PFSK-1 (cell line): ENCODE data around the gene SEC14L1.

Experiments used
- FOXP2 ChIP-seq: optimal IDR thresholded peaks from 2 replicates; pipeline ENCODE3; 2011; ENCODE audit warnings: borderline replicate concordance, control low read depth, inconsistent platforms; ENCODE audit not compliant: insufficient read depth; ENCODE audit errors: extremely low read length, extremely low read depth
- POLR2AphosphoS5 ChIP-seq: IDR thresholded peaks from 2 replicates; pipeline ENCODE4 v1.6.1; 2012; ENCODE audit warnings: low read depth, mild to moderate bottlenecking, control low read depth, low read length, moderate library complexity
- SIN3A ChIP-seq: IDR thresholded peaks from 2 replicates; pipeline ENCODE4 v1.6.1; 2012; ENCODE audit warnings: mild to moderate bottlenecking, low read length, moderate library complexity, borderline replicate concordance; ENCODE audit not compliant: insufficient read depth
- TAF1 ChIP-seq: IDR thresholded peaks from 2 replicates; pipeline ENCODE4 v1.6.1; 2012; ENCODE audit warnings: low read length, control low read depth, borderline replicate concordance; ENCODE audit not compliant: insufficient read depth
- TF ChIP-seq, protein P1 (sequence below), 2 experiments: IDR thresholded peaks; 2 replicates each; pipeline versions ENCODE4 v1.6.1 to v1.8.0; 2011 to 2012; ENCODE audit warnings: low read depth in 2 of 2, low read length in 2 of 2, control low read depth in 1 of 2, inconsistent platforms in 1 of 2, mild to moderate bottlenecking in 1 of 2, moderate library complexity in 1 of 2; ENCODE audit not compliant: insufficient read depth in 1 of 2

The SEC14L1 gene

GRCh38 chr17:77148077-77148939, 7.5 kb downstream of the SEC14L1 start:
- TF ChIP-seq, protein P1, sequence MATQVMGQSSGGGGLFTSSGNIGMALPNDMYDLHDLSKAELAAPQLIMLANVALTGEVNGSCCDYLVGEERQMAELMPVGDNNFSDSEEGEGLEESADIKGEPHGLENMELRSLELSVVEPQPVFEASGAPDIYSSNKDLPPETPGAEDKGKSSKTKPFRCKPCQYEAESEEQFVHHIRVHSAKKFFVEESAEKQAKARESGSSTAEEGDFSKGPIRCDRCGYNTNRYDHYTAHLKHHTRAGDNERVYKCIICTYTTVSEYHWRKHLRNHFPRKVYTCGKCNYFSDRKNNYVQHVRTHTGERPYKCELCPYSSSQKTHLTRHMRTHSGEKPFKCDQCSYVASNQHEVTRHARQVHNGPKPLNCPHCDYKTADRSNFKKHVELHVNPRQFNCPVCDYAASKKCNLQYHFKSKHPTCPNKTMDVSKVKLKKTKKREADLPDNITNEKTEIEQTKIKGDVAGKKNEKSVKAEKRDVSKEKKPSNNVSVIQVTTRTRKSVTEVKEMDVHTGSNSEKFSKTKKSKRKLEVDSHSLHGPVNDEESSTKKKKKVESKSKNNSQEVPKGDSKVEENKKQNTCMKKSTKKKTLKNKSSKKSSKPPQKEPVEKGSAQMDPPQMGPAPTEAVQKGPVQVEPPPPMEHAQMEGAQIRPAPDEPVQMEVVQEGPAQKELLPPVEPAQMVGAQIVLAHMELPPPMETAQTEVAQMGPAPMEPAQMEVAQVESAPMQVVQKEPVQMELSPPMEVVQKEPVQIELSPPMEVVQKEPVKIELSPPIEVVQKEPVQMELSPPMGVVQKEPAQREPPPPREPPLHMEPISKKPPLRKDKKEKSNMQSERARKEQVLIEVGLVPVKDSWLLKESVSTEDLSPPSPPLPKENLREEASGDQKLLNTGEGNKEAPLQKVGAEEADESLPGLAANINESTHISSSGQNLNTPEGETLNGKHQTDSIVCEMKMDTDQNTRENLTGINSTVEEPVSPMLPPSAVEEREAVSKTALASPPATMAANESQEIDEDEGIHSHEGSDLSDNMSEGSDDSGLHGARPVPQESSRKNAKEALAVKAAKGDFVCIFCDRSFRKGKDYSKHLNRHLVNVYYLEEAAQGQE (IDR thresholded peaks at IDR 0.05; ENCODE audit: insufficient read depth in 1 of 2, low read depth in 2 of 2, low read length in 2 of 2) = no peak
- TF ChIP-seq SIN3A (no peak), POLR2AphosphoS5 (no peak), FOXP2 (no peak), TAF1 (no peak)

- TF ChIP-seq, protein P1 (IDR thresholded peaks at IDR 0.05; ENCODE audit: insufficient read depth in 1 of 2, low read depth in 2 of 2, low read length in 2 of 2) = no peak
- TF ChIP-seq POLR2AphosphoS5 (no peak), FOXP2 (no peak), TAF1 (no peak), SIN3A (no peak)
Measured at GRCh38 chr17:77148940-77149510, 8.3 kb downstream of the SEC14L1 start.

DNA sequence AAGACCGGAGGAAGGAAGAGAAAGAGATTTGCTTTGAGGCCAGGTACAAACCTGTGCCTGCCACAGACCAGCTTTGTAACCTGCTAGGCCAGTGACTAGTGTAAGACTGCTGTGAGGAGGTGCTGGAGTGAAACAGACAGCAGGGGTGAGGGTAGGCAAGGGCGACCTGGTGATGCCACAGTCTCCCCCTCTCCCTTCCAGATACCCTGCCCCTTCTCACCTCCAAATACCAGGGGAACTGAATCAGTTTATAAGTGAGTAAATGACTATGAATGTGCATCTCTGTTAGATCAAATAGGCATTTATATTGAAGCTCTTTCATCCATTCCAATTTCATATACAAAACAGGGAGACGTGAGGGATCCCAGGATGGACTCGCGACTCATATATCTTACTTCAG, 9.4 kb downstream of the SEC14L1 start:
- TF ChIP-seq FOXP2 (no peak), TAF1 (no peak), SIN3A (no peak), POLR2AphosphoS5 (no peak)
- TF ChIP-seq, protein P1 (IDR thresholded peaks at IDR 0.05; ENCODE audit: insufficient read depth in 1 of 2, low read depth in 2 of 2, low read length in 2 of 2) = no peak

GRCh38 chr17:77151186-77151585, 10.4 kb downstream of the SEC14L1 start:
- no peak for TF ChIP-seq POLR2AphosphoS5
- TF ChIP-seq TAF1 = no peak
- no peak for TF ChIP-seq SIN3A
- TF ChIP-seq, protein P1 (IDR thresholded peaks at IDR 0.05; ENCODE audit: insufficient read depth in 1 of 2, low read depth in 2 of 2, low read length in 2 of 2) = no peak
- no peak for TF ChIP-seq FOXP2

DNA sequence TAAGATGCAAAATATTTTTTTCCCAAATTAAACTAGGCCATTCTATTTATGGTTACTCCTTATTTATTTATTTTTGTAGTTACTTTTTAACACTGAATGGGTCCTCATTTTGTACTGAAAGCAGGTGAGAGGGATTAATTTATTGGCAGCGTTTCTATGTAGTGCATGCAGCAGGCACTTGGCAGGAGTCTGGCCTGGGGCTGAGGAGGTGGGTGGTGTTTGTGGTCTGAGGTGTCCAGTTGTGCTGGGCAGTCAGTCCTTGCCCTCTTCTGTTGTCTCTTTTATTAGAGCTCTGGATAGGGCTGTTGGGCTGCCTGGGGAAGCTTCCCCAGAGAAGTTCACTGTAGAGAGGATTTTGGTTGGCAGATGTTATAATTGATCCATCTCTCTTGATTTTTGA, 12.7 kb downstream of the SEC14L1 start:
- TF ChIP-seq SIN3A (no peak), FOXP2 (no peak), TAF1 (no peak), POLR2AphosphoS5 (no peak)
- TF ChIP-seq, protein P1 (IDR thresholded peaks at IDR 0.05; ENCODE audit: insufficient read depth in 1 of 2, low read depth in 2 of 2, low read length in 2 of 2) = no peak
